Hematopoietic multipotent progenitor cell treated with erythropoietin and hydrocortisone succinate and interleukin-3 and kit ligand, for 15 days (in vitro differentiated cells): ENCODE results near the gene SPARC.
"Not testable (repeated sequence)": the region's sequence is repeated elsewhere in the genome, so short reads cannot be mapped to it uniquely, and the experiment has no call there.

ENCODE experiments used
- DNase-seq: peaks from one replicate; pipeline ENCODE4 v3.0.0-alpha.2; 2015; ENCODE audit warnings: low spot score

SPARC gene

GRCh38 chr5:151700820-151701219, 14.1 kb upstream of the SPARC start:
- DNase-seq, result no peak

- no peak for DNase-seq
Observed at GRCh38 chr5:151700296-151700695, 13.6 kb upstream of the SPARC start.

- no peak for DNase-seq
Observed at GRCh38 chr5:151699071-151699901, 12.6 kb upstream of the SPARC start.

GRCh38 chr5:151698081-151698480, 11.4 kb upstream of the SPARC start:
- not testable (repeated sequence) for DNase-seq

GRCh38 chr5:151697452-151697851, 10.7 kb upstream of the SPARC start:
- DNase-seq, result no peak

- DNase-seq, result no peak
Observed at GRCh38 chr5:151696470-151697061, 9.9 kb upstream of the SPARC start.

- no peak for DNase-seq
Observed at GRCh38 chr5:151695464-151695863, 8.7 kb upstream of the SPARC start.

GRCh38 chr5:151694035-151694485, 7.3 kb upstream of the SPARC start:
- DNase-seq, result no peak

- DNase-seq, result no peak
Observed at GRCh38 chr5:151692312-151692711, 5.6 kb upstream of the SPARC start.

GRCh38 chr5:151691706-151692105, 5.0 kb upstream of the SPARC start:
- no peak for DNase-seq

- DNase-seq, result not testable (repeated sequence)
Observed at GRCh38 chr5:151689591-151689990, 2.9 kb upstream of the SPARC start.

- DNase-seq, result no peak
Observed at GRCh38 chr5:151688436-151688835, 1.7 kb upstream of the SPARC start.

GRCh38 chr5:151685749-151686673, 704 bp downstream of the SPARC start:
- no peak for DNase-seq

- DNase-seq, result no peak
Observed at GRCh38 chr5:151684690-151685361, 1.9 kb downstream of the SPARC start.

GRCh38 chr5:151683986-151684588, 2.6 kb downstream of the SPARC start:
- no peak for DNase-seq

- DNase-seq, result no peak
Observed at GRCh38 chr5:151683444-151683843, 3.3 kb downstream of the SPARC start.

GRCh38 chr5:151682751-151683331, 3.9 kb downstream of the SPARC start:
- DNase-seq, result no peak

- DNase-seq, result no peak
Observed at GRCh38 chr5:151682240-151682639, 4.5 kb downstream of the SPARC start.

GRCh38 chr5:151680944-151681427, 5.7 kb downstream of the SPARC start:
- no peak for DNase-seq

GRCh38 chr5:151680156-151680505, 6.6 kb downstream of the SPARC start:
- not testable (repeated sequence) for DNase-seq
